Prostate gland (tissue), 2 donors: ENCODE measurements around the gene FBH1. TPM values are rescaled to one million over a fixed set of nuclear protein-coding genes. Genes with fewer than 3 reads are reported as not detected.

Source experiments
- DNase-seq: peaks from one replicate; pipeline ENCODE4 v3.0.0-alpha.2; 2019; ENCODE audit warnings: low spot score
- H3K27ac ChIP-seq, 2 donors: fragments of 200-600 bp; sonication (generic); 2 replicates each; pipeline ENCODE4 v1.5.1; 2017 to 2019
- H3K27me3 ChIP-seq: fragments of 200-600 bp; sonication (generic); replicated peaks from 2 replicates; pipeline ENCODE4 v1.5.1; 2019; ENCODE audit not compliant: insufficient read depth
- H3K36me3 ChIP-seq, 2 donors: fragments of 200-600 bp; sonication (generic); 1 replicate in 1 of 2; 2 replicates in 1 of 2; pipeline versions ENCODE4 v1.5.1 to v1.8.1; 2017 to 2019
- H3K4me1 ChIP-seq: fragments of 200-600 bp; sonication (generic); replicated peaks from 2 replicates; pipeline ENCODE4 v1.5.1; 2019
- H3K4me3 ChIP-seq, 2 donors: fragments of 200-600 bp; sonication (generic); 2 replicates each; pipeline ENCODE4 v1.5.1; 2017 to 2019
- H3K9me3 ChIP-seq: fragments of 200-600 bp; sonication (generic); 2 replicates; pipeline ENCODE4 v1.5.1; 2017
- CTCF ChIP-seq, 4 experiments: fragments of 200-600 bp in 2 of 4; fragments of 450-650 bp in 2 of 4; sonication (generic) in 2 of 4; IDR thresholded peaks; 1 replicate in 3 of 4; 2 replicates in 1 of 4; pipeline ENCODE4 v1.5.1; 2016 to 2019; ENCODE audit warnings: antibody characterized with exemption in 4 of 4, mild to moderate bottlenecking in 2 of 4, moderate library complexity in 2 of 4
- POLR2A ChIP-seq: fragments of 450-650 bp; IDR thresholded peaks from one replicate; pipeline ENCODE4 v1.6.1; 2016; ENCODE audit warnings: antibody characterized with exemption, mild to moderate bottlenecking
- POLR2AphosphoS5 ChIP-seq: sonication (generic); formaldehyde crosslinking; IDR thresholded peaks from one replicate; pipeline ENCODE4 v1.6.1; 2017; ENCODE audit warnings: antibody characterized with exemption
- WGBS: methylation state at CpG from one replicate; pipeline ENCODE4 v1.1.5; 2018; 5-methylcytosine and 5-hydroxymethylcytosine counted together
- intact Hi-C: fragments of 100-400 bp; cut with DNase I; formaldehyde crosslinking; loops from one replicate; pipeline ENCODE4 v1.14.2; 2022
- total RNA-seq, 2 donors: library from RNA; depleted of rRNA; stranded (reverse); fragments of >200 nt; gene quantifications; one replicate each; pipeline ENCODE4 v1.1.0, GENCODE V29; 2016

FBH1 gene
- total RNA-seq, 2 donors from 2014 or later: 75.0 to 172 TPM

GRCh38 chr10:5978230-5978489 is 88.1 kb downstream of the FBH1 start:
- Histone ChIP-seq H3K27ac (peak overlapping the region; percentile 90 to 96), H3K9me3 (no peaks in the 10 kb centered on the region), H3K4me3 (peak overlapping the region; percentile 84 to 88), H3K27me3 (no peaks in the 10 kb centered on the region), H3K4me1 (no peaks in the 10 kb centered on the region), H3K36me3 (no peaks in the 10 kb centered on the region)
- intact Hi-C loops: loop anchor here (5.0 kb wide), 1 partner anchor 36 kb away; no protein-coding TSS in a partner anchor
- TF ChIP-seq CTCF (IDR thresholded peaks at IDR 0.05): no peak
- no peak for TF ChIP-seq POLR2AphosphoS5
- no peak for TF ChIP-seq POLR2A
- WGBS: 14% methylated on average over 6 of the region's 6 CpGs
- DNase-seq: no peak

- Histone ChIP-seq H3K4me3 (no peak overlapping the region), H3K9me3 (no peaks in the 10 kb centered on the region), H3K27me3 (no peaks in the 10 kb centered on the region), H3K4me1 (no peaks in the 10 kb centered on the region), H3K27ac (no peak overlapping the region), H3K36me3 (no peaks in the 10 kb centered on the region)
- intact Hi-C loops: no loop called here
- DNase-seq: no peak
- TF ChIP-seq CTCF (IDR thresholded peaks at IDR 0.05) (no peak), POLR2A (no peak), POLR2AphosphoS5 (no peak)
- 80% methylated on average over 9 of the region's 9 CpGs for WGBS
These were observed 91.5 kb downstream of the FBH1 start for GRCh38 chr10:5981529-5981928.

- Histone ChIP-seq H3K36me3 (no peaks in the 10 kb centered on the region), H3K9me3 (no peaks in the 10 kb centered on the region), H3K4me3 (no peak overlapping the region), H3K27ac (peak overlapping the region in 1 of 2 donors; percentile 12), H3K27me3 (no peaks in the 10 kb centered on the region), H3K4me1 (no peaks in the 10 kb centered on the region)
- intact Hi-C loops: no loop called here
- DNase-seq: no peak
- WGBS: 59% methylated on average over 9 of the region's 9 CpGs
- TF ChIP-seq CTCF (IDR thresholded peaks at IDR 0.05): no peak
- peak; percentile 3 for TF ChIP-seq POLR2AphosphoS5
These were observed 93.7 kb downstream of the FBH1 start for GRCh38 chr10:5983774-5984173.

GRCh38 chr10:5985029-5985428 is 95.0 kb downstream of the FBH1 start:
- Histone ChIP-seq H3K4me3 (no peak overlapping the region), H3K9me3 (no peaks in the 10 kb centered on the region), H3K4me1 (no peaks in the 10 kb centered on the region), H3K27me3 (no peaks in the 10 kb centered on the region), H3K27ac (no peak overlapping the region), H3K36me3 (no peaks in the 10 kb centered on the region)
- intact Hi-C loops: no loop called here
- TF ChIP-seq CTCF (IDR thresholded peaks at IDR 0.05): no peak
- no peak for DNase-seq
- 84% methylated on average over 5 of the region's 5 CpGs for WGBS

Other genes starting within 250 kb of the FBH1 start
- gene ASB13, start 223.6 kb upstream of the FBH1 start, total RNA-seq: 10 to 100 TPM; 16.6 to 24.5 TPM
- gene TASOR2, start 205.4 kb upstream of the FBH1 start, total RNA-seq: 10 to 100 TPM; 55.0 to 97.9 TPM
- 100 to 1,000 TPM; 186 to 218 TPM for gene GDI2, start 76.8 kb upstream of the FBH1 start, total RNA-seq
- 10 to 100 TPM; 14.4 to 20.1 TPM for gene ANKRD16, start 350 bp upstream of the FBH1 start, total RNA-seq
- 10 to 100 TPM; 11.7 to 18.5 TPM for gene IL15RA, start 87.3 kb downstream of the FBH1 start, total RNA-seq
- 1 to 10 TPM in 1 of 2 donors, not detected in 1; 1.9 TPM for gene IL2RA, start 172.1 kb downstream of the FBH1 start, total RNA-seq
- gene RBM17, start 198.8 kb downstream of the FBH1 start, total RNA-seq: 10 to 100 TPM; 40.5 to 59.2 TPM